Uterus (tissue), 2 donors: Measurements from ENCODE around the gene DEDD2.

Experiments used
- CTCF ChIP-seq, 4 experiments: fragments of 200-600 bp in 2 of 4; fragments of 450-650 bp in 2 of 4; sonication (generic) in 2 of 4; IDR thresholded peaks; one replicate each; pipeline ENCODE4 v1.5.1; 2016 to 2019; ENCODE audit warnings: antibody characterized with exemption in 4 of 4, mild to moderate bottlenecking in 2 of 4, moderate library complexity in 1 of 4
- POLR2A ChIP-seq, 2 donors: fragments of 450-650 bp; IDR thresholded peaks; one replicate each; pipeline ENCODE4 v1.6.1; 2016; ENCODE audit warnings: antibody characterized with exemption in 2 of 2, mild to moderate bottlenecking in 1 of 2, moderate library complexity in 1 of 2

- TF ChIP-seq CTCF (IDR thresholded peaks at IDR 0.05) (no peak), POLR2A (IDR thresholded peaks at IDR 0.05) (no peak)
Observed at GRCh38 chr19:42168206-42168605, 49.3 kb downstream of the DEDD2 start.
